ENCODE measurements around the gene NUCB2.
A peak's percentile ranks its signal among the peaks of the same experiment; 100 is the strongest.

NUCB2 gene

GRCh38 chr11:17268902-17269301 lies 7.6 kb upstream of the NUCB2 start:
- DNase-seq, result no peak

GRCh38 chr11:17272801-17273200 lies 3.7 kb upstream of the NUCB2 start:
- no peak for DNase-seq

GRCh38 chr11:17273211-17273610 lies 3.3 kb upstream of the NUCB2 start:
- no peak for DNase-seq

- no peak for DNase-seq
Measured at GRCh38 chr11:17273668-17274282, 2.8 kb upstream of the NUCB2 start.

- DNase-seq, result no peak
Measured at GRCh38 chr11:17275400-17276235, 921 bp upstream of the NUCB2 start.

- DNase-seq, result no peak
Measured at GRCh38 chr11:17277024-17277584, 565 bp downstream of the NUCB2 start.

GRCh38 chr11:17280494-17281127 lies 4.1 kb downstream of the NUCB2 start:
- DNase-seq, result no peak

- no peak for DNase-seq
Measured at GRCh38 chr11:17286332-17286731, 9.8 kb downstream of the NUCB2 start.

- DNase-seq, result no peak
Measured at GRCh38 chr11:17287058-17287457, 10.5 kb downstream of the NUCB2 start.

- no peak for DNase-seq
Measured at GRCh38 chr11:17291710-17292109, 15.2 kb downstream of the NUCB2 start.

GRCh38 chr11:17293311-17293710 lies 16.8 kb downstream of the NUCB2 start:
- no peak for DNase-seq

- DNase-seq, result no peak
Measured at GRCh38 chr11:17294033-17294432, 17.5 kb downstream of the NUCB2 start.

GRCh38 chr11:17296852-17297559 lies 20.5 kb downstream of the NUCB2 start:
- DNase-seq, result no peak

- peak; percentile 27 to 29 for DNase-seq
Measured at GRCh38 chr11:17298302-17298701, 21.8 kb downstream of the NUCB2 start.

GRCh38 chr11:17300372-17300771 lies 23.8 kb downstream of the NUCB2 start:
- DNase-seq, result no peak

GRCh38 chr11:17313349-17314231 lies 37.1 kb downstream of the NUCB2 start:
- no peak for DNase-seq

GRCh38 chr11:17314232-17314547 lies 37.7 kb downstream of the NUCB2 start:
- DNase-seq, result no peak

- no peak for DNase-seq
Measured at GRCh38 chr11:17314904-17315426, 38.4 kb downstream of the NUCB2 start.

- no peak for DNase-seq
Measured at GRCh38 chr11:17328871-17329494, 52.4 kb downstream of the NUCB2 start.

- no peak for DNase-seq
Measured at GRCh38 chr11:17331669-17332068, 55.1 kb downstream of the NUCB2 start.

Data from stimulated activated CD4-positive, alpha-beta T cell treated with anti-CD3 and anti-CD28 coated beads, Interleukin-4, amount 100 ng/mL, for 4 hours (primary cell).